GM23338 (cell line): Measurements from ENCODE around the gene MCAM. TPM values are rescaled to one million over a fixed set of nuclear protein-coding genes. Genes with fewer than 3 reads are reported as not detected.

Experiments
- ATAC-seq: fragments of 200-7000 bp; cut with Tn5 transposase; 3 replicates; pipeline ENCODE4 v1.9.1; 2020
- DNase-seq: peaks from one replicate; pipeline ENCODE4 v3.0.0-alpha.2; 2015; ENCODE audit warnings: low spot score
- H2AFZ ChIP-seq: fragments of 200-600 bp; sonication (generic); 2 replicates; pipeline ENCODE4 v1.8.0; 2016; ENCODE audit warnings: antibody characterized with exemption, mild to moderate bottlenecking, moderate library complexity
- H3F3A ChIP-seq: fragments of 200-600 bp; sonication (generic); replicated peaks from 2 replicates; pipeline ENCODE4 v1.8.0; 2017; ENCODE audit warnings: antibody characterized with exemption, mixed run types, low read depth
- H3K27ac ChIP-seq: fragments of 200-600 bp; sonication (generic); 2 replicates; pipeline ENCODE4 v1.6.1; 2016; ENCODE audit warnings: low read depth
- H3K27me3 ChIP-seq: fragments of 200-600 bp; sonication (generic); 2 replicates; pipeline ENCODE4 v1.8.0; 2016; ENCODE audit warnings: mild to moderate bottlenecking, mixed run types, moderate library complexity; ENCODE audit not compliant: insufficient read depth
- H3K36me3 ChIP-seq: fragments of 200-600 bp; sonication (generic); 2 replicates; pipeline ENCODE4 v1.8.0; 2016; ENCODE audit warnings: mild to moderate bottlenecking; ENCODE audit not compliant: insufficient read depth
- H3K4me1 ChIP-seq: fragments of 200-600 bp; sonication (generic); 2 replicates; pipeline ENCODE4 v1.8.0; 2016; ENCODE audit warnings: mild to moderate bottlenecking, moderate library complexity; ENCODE audit not compliant: insufficient read depth
- H3K4me2 ChIP-seq: fragments of 200-600 bp; sonication (generic); 2 replicates; pipeline ENCODE4 v1.7.1; 2017; ENCODE audit warnings: mixed run types
- H3K4me3 ChIP-seq: fragments of 200-600 bp; sonication (generic); 2 replicates; pipeline ENCODE4 v1.6.1; 2016; ENCODE audit warnings: mixed run types
- H3K79me2 ChIP-seq: fragments of 200-600 bp; sonication (generic); replicated peaks from 2 replicates; pipeline ENCODE4 v1.8.0; 2017; ENCODE audit warnings: mild to moderate bottlenecking; ENCODE audit not compliant: insufficient read depth
- H3K9me2 ChIP-seq: fragments of 200-600 bp; sonication (generic); 2 replicates; pipeline ENCODE4 v1.8.0; 2017; ENCODE audit not compliant: insufficient read depth
- H4K20me1 ChIP-seq: fragments of 200-600 bp; sonication (generic); replicated peaks from 2 replicates; pipeline ENCODE4 v1.8.0; 2017; ENCODE audit warnings: mild to moderate bottlenecking; ENCODE audit not compliant: insufficient read depth
- H3K27ac Mint-ChIP-seq: 2 replicates; pipeline ENCODE4 v1.8.0; 2020; ENCODE audit warnings: inconsistent platforms, mild to moderate bottlenecking, moderate library complexity, mixed read lengths
- H3K27me3 Mint-ChIP-seq: 3 replicates; pipeline ENCODE4 v1.8.0; 2022; ENCODE audit warnings: low read depth, mild to moderate bottlenecking, moderate library complexity, mixed read lengths, inconsistent platforms; ENCODE audit not compliant: insufficient read depth, poor library complexity
- H3K36me3 Mint-ChIP-seq: 3 replicates; pipeline ENCODE4 v1.8.0; 2021; ENCODE audit warnings: low read depth, mild to moderate bottlenecking, inconsistent platforms, moderate library complexity, mixed read lengths
- H3K4me1 Mint-ChIP-seq: 3 replicates; pipeline ENCODE4 v1.8.0; 2020; ENCODE audit warnings: mild to moderate bottlenecking, inconsistent platforms, mixed read lengths
- H3K4me3 Mint-ChIP-seq: 3 replicates; pipeline ENCODE4 v1.8.0; 2021; ENCODE audit warnings: moderate library complexity, mild to moderate bottlenecking, inconsistent platforms, mixed read lengths
- H3K9me3 Mint-ChIP-seq: 3 replicates; pipeline ENCODE4 v1.8.0; 2020; ENCODE audit warnings: moderate library complexity, mild to moderate bottlenecking, inconsistent platforms, mixed read lengths
- CREB1 ChIP-seq: fragments of 250-450 bp; sonication (Bioruptor Pico); IDR thresholded peaks from 2 replicates; pipeline ENCODE4 v1.5.0; 2020; ENCODE audit warnings: low read depth, mild to moderate bottlenecking, moderate library complexity
- CTCF ChIP-seq, 2 experiments: fragments of 200-600 bp in 1 of 2; sonication (generic) in 1 of 2; conservative IDR thresholded peaks; 2 replicates each; pipeline versions ENCODE4 v1.5.1 to v1.6.1; 2016 to 2017; ENCODE audit warnings: antibody characterized with exemption in 2 of 2, low read depth in 2 of 2, mild to moderate bottlenecking in 2 of 2, moderate library complexity in 1 of 2
- ETS1 ChIP-seq: IDR thresholded peaks from 2 replicates; pipeline ENCODE4 v1.6.1; 2016; ENCODE audit warnings: antibody characterized with exemption
- EZH2 ChIP-seq: fragments of 200-600 bp; sonication (generic); IDR thresholded peaks from one replicate; pipeline ENCODE4 v1.8.0; 2017; ENCODE audit warnings: antibody characterized with exemption, mild to moderate bottlenecking, low read depth; ENCODE audit not compliant: unreplicated experiment
- REST ChIP-seq: IDR thresholded peaks from one replicate; pipeline ENCODE4 v1.6.1; 2018; ENCODE audit warnings: antibody characterized with exemption; ENCODE audit not compliant: unreplicated experiment
- STAT1 ChIP-seq: IDR thresholded peaks from one replicate; pipeline ENCODE4 v1.6.1; 2016; ENCODE audit warnings: antibody characterized with exemption; ENCODE audit not compliant: unreplicated experiment
- polyA plus RNA-seq: library from polyadenylated mRNA; unstranded; fragments of >200 nt; fragmentation: Nextera tagmentation; extraction: Ambion mirVana; gene quantifications from 2 replicates; pipeline ENCODE4 v1.2.1, GENCODE V29; 2016
- total RNA-seq: library from RNA; depleted of rRNA; stranded (reverse); fragments of >200 nt; shearing (Covaris generic); gene quantifications from 2 replicates; pipeline ENCODE4 v1.2.3, GENCODE V29; 2014

MCAM gene
- total and polyA plus RNA-seq, 2 experiments from 2014 or later: 8.9 to 79.5 TPM

- no peak for TF ChIP-seq REST
These were observed 42.7 kb upstream of the MCAM start (continued) for GRCh38 chr11:119359365-119360214.

- ATAC-seq (peak; percentile 4), DNase-seq (no peak)
- no peaks in the 10 kb centered on the region for H3K36me3 ChIP-seq
- no peak overlapping the region for H3K27ac ChIP-seq
- no peak for TF ChIP-seq EZH2
- TF ChIP-seq ETS1: no peak
- no peaks in the 10 kb centered on the region for H3K79me2 ChIP-seq
- peaks cover 3% of the 10 kb centered on the region; the same call in 1 of the 2 replicates for H3F3A ChIP-seq
- Mint-ChIP-seq H3K4me1 (peaks cover 38% of the 10 kb centered on the region), H3K27ac (no peak overlapping the region), H3K9me3 (no peaks in the 10 kb centered on the region; the same call in 2 of the 3 replicates), H3K4me3 (peak overlapping the region; percentile 55), H3K27me3 (peaks cover 12% of the 10 kb centered on the region), H3K36me3 (peaks cover 19% of the 10 kb centered on the region)
- H4K20me1 ChIP-seq: peaks cover 4% of the 10 kb centered on the region; the same call in 1 of the 2 replicates
- peaks cover 31% of the 10 kb centered on the region for H3K4me1 ChIP-seq
- H3K4me3 ChIP-seq: peak overlapping the region; percentile 96; the same call in 1 of the 2 replicates
- H3K27me3 ChIP-seq: peaks cover 30% of the 10 kb centered on the region
- H2AFZ ChIP-seq: no peak overlapping the region
- H3K4me2 ChIP-seq: no peak overlapping the region
- no peaks in the 10 kb centered on the region for H3K9me2 ChIP-seq
These were observed 40.1 kb upstream of the MCAM start for GRCh38 chr11:119357074-119357473.

- Mint-ChIP-seq H3K4me3 (peak overlapping the region; percentile 79), H3K4me1 (peaks cover 32% of the 10 kb centered on the region), H3K27ac (peak overlapping the region; percentile 85), H3K27me3 (peaks cover 12% of the 10 kb centered on the region), H3K36me3 (peaks cover 19% of the 10 kb centered on the region), H3K9me3 (no peaks in the 10 kb centered on the region; the same call in 2 of the 3 replicates)
- H3K27me3 ChIP-seq: peaks cover 25% of the 10 kb centered on the region
- peaks cover 26% of the 10 kb centered on the region for H3K4me1 ChIP-seq
- H3K36me3 ChIP-seq: no peaks in the 10 kb centered on the region
- H3K4me2 ChIP-seq: peak overlapping the region; percentile 100
- ATAC-seq (peak; percentile 83), DNase-seq (peak; percentile 97)
- peak overlapping the region; percentile 100 for H2AFZ ChIP-seq
- no peaks in the 10 kb centered on the region; the same call in 1 of the 2 replicates for H4K20me1 ChIP-seq
- H3K27ac ChIP-seq: no peak overlapping the region
- H3K9me2 ChIP-seq: no peaks in the 10 kb centered on the region
- TF ChIP-seq STAT1 (no peak), CTCF (conservative IDR thresholded peaks at IDR 0.05; ENCODE audit: low read depth in 2 of 2) (peak; percentile 83 to 94), CREB1 (peak; percentile 77)
- no peaks in the 10 kb centered on the region for H3K79me2 ChIP-seq
- H3K4me3 ChIP-seq: peak overlapping the region; percentile 96
- 0 out of 2 replicates have a peak, but pooled peaks cover 3% of the 10 kb centered on the region for H3F3A ChIP-seq
These were observed 39.6 kb upstream of the MCAM start for GRCh38 chr11:119356349-119357031.
